Muscle layer of duodenum (tissue), 2 donors: ENCODE data around the gene EEF2K.

ENCODE experiments used
- H3K27ac ChIP-seq: one replicate; pipeline ENCODE4 v1.7.0; 2013; ENCODE audit warnings: mild to moderate bottlenecking, low read length
- H3K27me3 ChIP-seq: one replicate; pipeline ENCODE4 v1.7.0; 2013; ENCODE audit warnings: low read depth, mild to moderate bottlenecking, control low read depth, low read length
- H3K36me3 ChIP-seq, 2 donors: one replicate each; pipeline ENCODE4 v1.7.0; 2013; ENCODE audit warnings: low read length in 2 of 2, control low read depth in 1 of 2, mild to moderate bottlenecking in 1 of 2; ENCODE audit not compliant: insufficient read depth in 2 of 2, control insufficient read depth in 1 of 2
- H3K4me1 ChIP-seq, 2 donors: one replicate each; pipeline ENCODE4 v1.7.0; 2013; ENCODE audit warnings: low read length in 2 of 2, mild to moderate bottlenecking in 2 of 2, control low read depth in 1 of 2, moderate library complexity in 1 of 2; ENCODE audit not compliant: insufficient read depth in 2 of 2, control insufficient read depth in 1 of 2
- H3K4me3 ChIP-seq, 2 donors: one replicate each; pipeline ENCODE4 v1.7.0; 2013; ENCODE audit warnings: low read length in 2 of 2, low read depth in 1 of 2, mild to moderate bottlenecking in 1 of 2
- H3K9me3 ChIP-seq, 2 donors: one replicate each; pipeline ENCODE4 v1.7.0; 2013; ENCODE audit warnings: low read length in 2 of 2, control low read depth in 1 of 2, mild to moderate bottlenecking in 1 of 2; ENCODE audit not compliant: control insufficient read depth in 1 of 2
- donor health status: healthy.

The EEF2K gene

GRCh38 chr16:22177968-22178930, 27.8 kb upstream of the EEF2K start:
- no peaks in the 10 kb centered on the region for H3K4me1 ChIP-seq
- no peaks in the 10 kb centered on the region for H3K27me3 ChIP-seq
- no peak overlapping the region for H3K4me3 ChIP-seq
- no peak overlapping the region for H3K27ac ChIP-seq
- H3K9me3 ChIP-seq: no peaks in the 10 kb centered on the region
- no peaks in the 10 kb centered on the region for H3K36me3 ChIP-seq

- no peak overlapping the region for H3K4me3 ChIP-seq
- no peaks in the 10 kb centered on the region for H3K27me3 ChIP-seq
- H3K27ac ChIP-seq: no peak overlapping the region
- no peaks in the 10 kb centered on the region for H3K36me3 ChIP-seq
- no peaks in the 10 kb centered on the region for H3K4me1 ChIP-seq
- H3K9me3 ChIP-seq: no peaks in the 10 kb centered on the region
These were observed 24.7 kb upstream of the EEF2K start for GRCh38 chr16:22181426-22181825.

GRCh38 chr16:22181843-22182242, 24.2 kb upstream of the EEF2K start:
- no peak overlapping the region for H3K27ac ChIP-seq
- no peak overlapping the region for H3K4me3 ChIP-seq
- H3K36me3 ChIP-seq: no peaks in the 10 kb centered on the region
- H3K4me1 ChIP-seq: no peaks in the 10 kb centered on the region
- H3K27me3 ChIP-seq: no peaks in the 10 kb centered on the region
- H3K9me3 ChIP-seq: no peaks in the 10 kb centered on the region

GRCh38 chr16:22183335-22183734, 22.7 kb upstream of the EEF2K start:
- no peaks in the 10 kb centered on the region for H3K9me3 ChIP-seq
- no peak overlapping the region for H3K27ac ChIP-seq
- no peak overlapping the region for H3K4me3 ChIP-seq
- H3K36me3 ChIP-seq: no peaks in the 10 kb centered on the region
- no peaks in the 10 kb centered on the region for H3K27me3 ChIP-seq
- no peaks in the 10 kb centered on the region for H3K4me1 ChIP-seq

GRCh38 chr16:22183901-22184614, 22.0 kb upstream of the EEF2K start:
- no peak overlapping the region for H3K27ac ChIP-seq
- peaks cover 2 to 6% of the 10 kb centered on the region in 2 donors for H3K4me1 ChIP-seq
- no peaks in the 10 kb centered on the region for H3K9me3 ChIP-seq
- no peak overlapping the region for H3K4me3 ChIP-seq
- H3K36me3 ChIP-seq: no peaks in the 10 kb centered on the region
- H3K27me3 ChIP-seq: no peaks in the 10 kb centered on the region

- Histone ChIP-seq H3K36me3 (no peaks in the 10 kb centered on the region), H3K4me1 (peaks cover 7 to 11% of the 10 kb centered on the region in 2 donors), H3K27me3 (no peaks in the 10 kb centered on the region), H3K27ac (no peak overlapping the region), H3K9me3 (no peaks in the 10 kb centered on the region), H3K4me3 (no peak overlapping the region)
These were observed 21.5 kb upstream of the EEF2K start for GRCh38 chr16:22184615-22184968.

- H3K27me3 ChIP-seq: no peaks in the 10 kb centered on the region
- H3K9me3 ChIP-seq: no peaks in the 10 kb centered on the region
- no peak overlapping the region for H3K4me3 ChIP-seq
- no peak overlapping the region for H3K27ac ChIP-seq
- peaks cover 0 to 2% of the 10 kb centered on the region in 2 donors for H3K36me3 ChIP-seq
- H3K4me1 ChIP-seq: peaks cover 9 to 14% of the 10 kb centered on the region in 2 donors
These were observed 19.6 kb upstream of the EEF2K start for GRCh38 chr16:22186517-22186916.

GRCh38 chr16:22188267-22188594, 17.8 kb upstream of the EEF2K start:
- no peak overlapping the region for H3K27ac ChIP-seq
- H3K36me3 ChIP-seq: peaks cover 0 to 5% of the 10 kb centered on the region in 2 donors
- no peaks in the 10 kb centered on the region for H3K9me3 ChIP-seq
- no peak overlapping the region for H3K4me3 ChIP-seq
- peaks cover 14 to 19% of the 10 kb centered on the region in 2 donors for H3K4me1 ChIP-seq
- H3K27me3 ChIP-seq: no peaks in the 10 kb centered on the region

- Histone ChIP-seq H3K4me1 (peaks cover 14 to 19% of the 10 kb centered on the region in 2 donors), H3K4me3 (peak overlapping the region in 1 of 2 donors; percentile 46), H3K27me3 (no peaks in the 10 kb centered on the region), H3K27ac (peak overlapping the region; percentile 87), H3K36me3 (peaks cover 0 to 5% of the 10 kb centered on the region in 2 donors), H3K9me3 (no peaks in the 10 kb centered on the region)
These were observed 17.3 kb upstream of the EEF2K start for GRCh38 chr16:22188595-22189442.

GRCh38 chr16:22189473-22190080, 16.5 kb upstream of the EEF2K start:
- no peaks in the 10 kb centered on the region for H3K9me3 ChIP-seq
- H3K36me3 ChIP-seq: peaks cover 0 to 5% of the 10 kb centered on the region in 2 donors
- peak overlapping the region; percentile 87 for H3K27ac ChIP-seq
- peaks cover 14 to 19% of the 10 kb centered on the region in 2 donors for H3K4me1 ChIP-seq
- no peaks in the 10 kb centered on the region for H3K27me3 ChIP-seq
- H3K4me3 ChIP-seq: peak overlapping the region; percentile 46 to 97
